DOHH2 (cell line): ENCODE data around the gene PTPN7.

Experiments
- CTCF ChIP-seq: fragments of 200-600 bp; sonication (generic); IDR thresholded peaks from one replicate; pipeline ENCODE4 v1.5.1; 2014; ENCODE audit warnings: antibody characterized with exemption, mild to moderate bottlenecking, low read depth, low read length; ENCODE audit not compliant: poor library complexity, severe bottlenecking
- EZH2phosphoT487 ChIP-seq: fragments of 200-600 bp; sonication (generic); IDR thresholded peaks from 2 replicates; pipeline ENCODE4 v1.6.1; 2017; ENCODE audit warnings: borderline replicate concordance, mild to moderate bottlenecking, antibody characterized with exemption, low read length, moderate library complexity, mixed read lengths

DNA sequence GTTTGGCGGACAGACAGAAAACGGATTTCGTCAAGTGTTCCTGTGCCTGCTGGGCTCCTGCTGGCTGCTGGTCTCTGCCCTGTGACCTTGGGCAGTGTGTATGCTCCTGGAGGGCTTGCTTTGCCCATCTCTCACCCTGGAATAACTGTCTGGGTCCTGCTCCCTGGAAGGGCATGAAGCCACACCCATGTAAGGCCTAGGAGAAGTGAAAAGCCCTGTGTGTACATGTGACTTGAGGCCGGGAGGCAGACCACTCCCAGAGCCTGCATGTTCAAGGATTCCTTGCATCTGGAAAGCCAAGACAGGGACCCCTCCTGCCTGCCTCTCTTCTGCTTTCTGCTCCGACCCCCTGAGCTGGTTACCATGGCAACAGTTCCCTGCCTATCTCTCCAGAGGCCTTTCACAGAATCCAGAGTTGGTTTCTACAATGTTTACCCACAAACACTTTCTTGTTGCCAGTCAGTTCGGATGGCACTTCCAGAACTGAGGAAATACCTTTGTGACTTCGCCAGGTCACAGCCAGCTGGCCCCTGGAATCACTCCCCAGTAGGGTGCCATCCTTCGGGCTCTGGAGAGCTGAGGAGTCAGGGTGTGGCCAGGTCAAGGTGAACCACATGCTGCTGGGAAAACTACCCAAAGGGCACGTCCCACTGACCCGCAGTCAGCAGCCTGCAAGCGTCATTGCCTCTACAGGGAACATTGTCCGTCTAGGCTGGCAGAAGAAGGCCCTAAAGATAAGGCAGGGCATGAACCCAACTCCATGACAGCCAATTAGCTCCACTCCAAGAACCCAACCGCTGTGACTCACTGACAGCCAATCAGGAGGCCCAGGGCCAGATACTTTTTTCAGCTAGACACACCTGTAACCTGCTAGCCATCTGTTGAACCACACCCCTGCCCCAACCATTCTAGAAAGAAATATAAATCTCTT lies 52.3 kb downstream of the PTPN7 start:
- no peak for TF ChIP-seq CTCF
- no peak for TF ChIP-seq EZH2phosphoT487
